ENCODE measurements around the gene UQCRQ.

Gene UQCRQ

DNA sequence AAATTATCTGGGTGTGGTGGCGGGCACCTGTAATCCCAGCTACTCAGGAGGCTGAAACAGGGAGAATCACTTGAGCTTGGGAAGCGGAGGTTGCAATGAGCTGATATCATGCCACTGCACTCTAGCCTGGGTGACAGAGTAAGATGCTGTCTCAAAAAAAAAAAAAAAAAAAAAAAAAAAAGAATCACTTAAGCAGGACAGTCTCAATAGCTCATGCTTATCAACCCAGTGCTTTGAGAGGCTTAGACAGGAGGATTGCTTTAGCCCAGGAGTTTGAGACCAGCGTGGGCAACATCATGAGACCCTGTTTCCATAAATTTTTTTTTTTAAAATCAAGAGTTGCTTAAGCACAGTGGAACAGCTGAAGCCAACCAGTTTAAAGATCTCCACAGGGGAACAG is 49.6 kb downstream of the UQCRQ start:
- DNase-seq, result no peak

All from activated T-cell treated with anti-CD3 and anti-CD28 coated beads, Interleukin-2, amount 50 U/mL, for 1 hour (primary cell).